AG09309 (cell line): ENCODE results near the gene SPCS2.

ENCODE experiments used
- DNase-seq: peaks from one replicate; pipeline ENCODE4 v3.0.0-alpha.2; 2010; ENCODE audit warnings: low read depth
- H3K4me3 ChIP-seq: 2 replicates; pipeline ENCODE4 v1.5.1; 2011; ENCODE audit warnings: mild to moderate bottlenecking, low read depth, low read length, moderate library complexity; ENCODE audit not compliant: control insufficient read depth
- TF ChIP-seq, protein P1 (sequence below): IDR thresholded peaks from 2 replicates; pipeline ENCODE4 v1.5.1; 2011; ENCODE audit warnings: mild to moderate bottlenecking, low read depth, low read length, inconsistent platforms; ENCODE audit not compliant: insufficient read depth, control insufficient read depth; ENCODE audit errors: missing control alignments

SPCS2 gene

DNA sequence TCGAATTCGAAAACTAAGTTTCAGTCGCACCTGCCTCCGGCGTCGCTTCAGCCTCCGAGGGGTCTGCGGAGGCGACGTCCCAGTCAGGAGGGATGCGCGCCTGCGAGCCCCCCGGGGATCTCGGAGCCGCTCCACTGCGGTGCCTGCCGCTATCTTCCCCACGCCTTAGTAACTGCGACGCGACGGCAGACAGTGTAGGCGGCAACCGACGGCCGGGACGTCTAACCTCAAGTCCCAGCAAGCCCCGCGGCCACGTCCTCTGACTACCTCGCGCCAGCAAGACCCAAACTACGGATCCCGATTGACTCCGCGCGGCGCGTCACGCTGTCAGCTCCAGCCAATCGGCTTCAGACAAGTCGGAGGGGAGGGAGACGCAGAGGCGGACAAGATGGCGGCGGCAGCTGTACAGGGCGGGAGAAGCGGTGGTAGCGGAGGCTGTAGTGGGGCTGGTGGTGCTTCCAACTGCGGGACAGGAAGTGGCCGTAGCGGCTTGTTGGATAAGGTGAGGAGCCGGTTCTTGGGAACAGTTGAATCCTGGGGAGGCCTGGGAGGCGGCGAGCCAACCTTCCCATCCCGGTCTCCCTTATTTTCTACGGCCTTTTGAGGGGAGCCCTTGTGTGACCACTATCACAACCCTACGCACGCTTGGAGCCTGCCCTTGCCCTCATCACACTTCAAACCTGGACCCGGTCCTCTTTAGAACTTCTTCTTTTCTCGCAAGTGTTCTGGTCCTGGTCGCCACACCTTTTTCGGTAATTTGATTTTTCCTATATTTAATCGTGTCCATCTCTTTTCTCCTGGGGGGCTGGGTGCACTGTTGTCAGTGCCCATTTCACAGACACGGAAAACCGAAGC lies at the start of gene SPCS2, which contains the start of gene XRRA1:
SPCS2 (plus strand) TSS at position 369 of the 855 bp plus-strand sequence; CDS start at position 389, 20 bp downstream.
XRRA1 (minus strand) TSS at position 194 of the 855 bp plus-strand sequence. CDS start 8,213 bp downstream, outside the sequence.
- DNase-seq, result peak; percentile 93
- peak within 1 kb of the TSS; percentile 94 for H3K4me3 ChIP-seq
- TF ChIP-seq, protein P1, sequence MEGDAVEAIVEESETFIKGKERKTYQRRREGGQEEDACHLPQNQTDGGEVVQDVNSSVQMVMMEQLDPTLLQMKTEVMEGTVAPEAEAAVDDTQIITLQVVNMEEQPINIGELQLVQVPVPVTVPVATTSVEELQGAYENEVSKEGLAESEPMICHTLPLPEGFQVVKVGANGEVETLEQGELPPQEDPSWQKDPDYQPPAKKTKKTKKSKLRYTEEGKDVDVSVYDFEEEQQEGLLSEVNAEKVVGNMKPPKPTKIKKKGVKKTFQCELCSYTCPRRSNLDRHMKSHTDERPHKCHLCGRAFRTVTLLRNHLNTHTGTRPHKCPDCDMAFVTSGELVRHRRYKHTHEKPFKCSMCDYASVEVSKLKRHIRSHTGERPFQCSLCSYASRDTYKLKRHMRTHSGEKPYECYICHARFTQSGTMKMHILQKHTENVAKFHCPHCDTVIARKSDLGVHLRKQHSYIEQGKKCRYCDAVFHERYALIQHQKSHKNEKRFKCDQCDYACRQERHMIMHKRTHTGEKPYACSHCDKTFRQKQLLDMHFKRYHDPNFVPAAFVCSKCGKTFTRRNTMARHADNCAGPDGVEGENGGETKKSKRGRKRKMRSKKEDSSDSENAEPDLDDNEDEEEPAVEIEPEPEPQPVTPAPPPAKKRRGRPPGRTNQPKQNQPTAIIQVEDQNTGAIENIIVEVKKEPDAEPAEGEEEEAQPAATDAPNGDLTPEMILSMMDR, result no peak

GRCh38 chr11:74902342-74902741 lies 46.7 kb upstream of the SPCS2 start:
- H3K4me3 ChIP-seq, result no peak overlapping the region
- no peak for DNase-seq
- TF ChIP-seq, protein P1, result no peak

DNA sequence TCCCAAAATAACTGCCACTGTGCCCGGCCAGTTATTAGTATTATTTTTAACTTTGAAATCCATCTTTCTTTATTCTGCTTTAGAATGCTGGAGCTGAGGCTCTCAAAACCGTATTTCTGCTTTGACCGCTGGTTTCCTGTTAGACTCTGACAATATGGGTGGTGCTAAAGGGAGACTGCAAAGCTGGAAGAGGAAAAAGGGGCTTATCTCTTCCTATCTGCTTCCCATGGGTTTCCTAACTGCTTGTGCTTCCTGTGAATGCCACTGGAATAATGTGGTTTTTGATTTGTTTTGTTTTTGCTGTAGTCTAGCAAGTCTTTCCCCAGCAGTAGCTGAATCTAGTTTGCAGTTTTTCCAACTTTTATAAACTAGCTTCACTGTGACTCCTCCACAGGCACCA lies 43.7 kb upstream of the SPCS2 start:
- TF ChIP-seq, protein P1, result no peak
- no peak overlapping the region for H3K4me3 ChIP-seq

DNA sequence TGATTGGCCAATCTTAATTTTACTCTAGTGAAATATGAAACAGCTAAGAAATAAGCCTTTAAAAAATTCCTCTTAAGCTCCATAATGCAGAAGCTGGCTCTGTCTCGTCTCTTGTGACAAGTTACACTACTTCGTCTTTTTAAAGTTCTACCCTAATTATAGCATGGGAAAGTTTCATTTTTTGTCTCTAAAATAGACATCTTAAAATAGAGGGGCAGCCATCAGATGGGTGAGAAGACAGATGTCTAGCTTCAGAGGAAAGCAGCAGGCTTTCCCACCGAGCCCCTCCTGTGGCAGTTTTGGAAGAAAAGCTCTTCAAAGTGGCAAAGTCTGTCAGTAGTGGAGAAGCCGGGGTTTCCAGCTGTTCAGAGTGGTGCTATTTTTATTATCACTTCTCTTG lies 39.7 kb upstream of the SPCS2 start:
- H3K4me3 ChIP-seq, result no peak overlapping the region
- TF ChIP-seq, protein P1, result no peak
- no peak for DNase-seq

More for the DNA sequence above, 43.7 kb upstream of the SPCS2 start:
- no peak for DNase-seq

DNA sequence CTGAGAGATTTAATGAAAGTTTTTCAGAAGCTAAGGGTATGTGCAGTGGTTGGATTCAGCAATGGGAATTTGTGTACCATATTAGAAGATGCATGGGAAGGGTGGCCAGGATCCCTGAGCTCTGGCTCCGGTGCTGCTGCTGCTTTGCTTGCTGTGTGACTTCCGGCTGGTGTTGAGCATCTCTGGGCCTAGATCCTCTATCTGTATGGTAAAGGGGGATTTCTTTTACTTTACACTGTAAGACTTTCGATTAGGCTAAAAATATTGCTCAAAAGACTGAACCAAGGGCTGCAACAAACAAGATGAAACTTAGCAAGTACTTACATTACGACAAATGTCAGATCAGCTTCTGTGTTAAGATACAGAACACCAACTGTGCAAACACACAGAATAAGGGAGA lies 39.3 kb upstream of the SPCS2 start:
- TF ChIP-seq, protein P1, result no peak
- H3K4me3 ChIP-seq, result no peak overlapping the region
- no peak for DNase-seq

GRCh38 chr11:74923125-74923524 lies 25.9 kb upstream of the SPCS2 start:
- DNase-seq, result no peak
- no peak overlapping the region for H3K4me3 ChIP-seq
- TF ChIP-seq, protein P1, result no peak

DNA sequence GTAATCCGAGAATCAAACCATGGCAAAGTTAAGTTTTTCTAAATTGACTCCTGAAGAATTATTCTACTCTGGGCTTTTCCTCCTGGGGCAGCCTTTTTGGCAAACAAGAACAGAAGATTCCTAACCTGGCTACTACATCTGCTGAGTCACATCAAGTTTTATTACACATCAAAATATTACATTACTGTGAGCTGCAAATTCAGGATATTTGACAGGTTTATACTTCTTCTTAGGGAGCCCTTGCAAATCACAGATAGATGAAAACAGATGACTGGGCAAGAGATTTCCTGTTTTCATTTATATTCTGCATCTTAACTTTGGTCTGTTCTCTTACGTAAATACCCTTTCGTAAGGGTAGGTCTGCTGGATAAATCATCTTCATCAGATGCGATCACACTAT lies 23.8 kb upstream of the SPCS2 start:
- DNase-seq, result peak; percentile 86
- TF ChIP-seq, protein P1, result no peak
- H3K4me3 ChIP-seq, result no peak overlapping the region
